Activated CD4-positive, CD25-positive, alpha-beta regulatory T cell treated with anti-CD3 and anti-CD28 coated beads, Interleukin-2, amount 50 U/mL, for 24 hours (primary cell): ENCODE data around the gene PARP11.

Experiments used
- ATAC-seq, 2 donors: fragments of 150-1000 bp; cut with Tn5 transposase; one replicate each; pipeline ENCODE4 v1.10.0; 2021; ENCODE audit warnings: mild to moderate bottlenecking in 1 of 2, moderate library complexity in 1 of 2

PARP11 gene

DNA sequence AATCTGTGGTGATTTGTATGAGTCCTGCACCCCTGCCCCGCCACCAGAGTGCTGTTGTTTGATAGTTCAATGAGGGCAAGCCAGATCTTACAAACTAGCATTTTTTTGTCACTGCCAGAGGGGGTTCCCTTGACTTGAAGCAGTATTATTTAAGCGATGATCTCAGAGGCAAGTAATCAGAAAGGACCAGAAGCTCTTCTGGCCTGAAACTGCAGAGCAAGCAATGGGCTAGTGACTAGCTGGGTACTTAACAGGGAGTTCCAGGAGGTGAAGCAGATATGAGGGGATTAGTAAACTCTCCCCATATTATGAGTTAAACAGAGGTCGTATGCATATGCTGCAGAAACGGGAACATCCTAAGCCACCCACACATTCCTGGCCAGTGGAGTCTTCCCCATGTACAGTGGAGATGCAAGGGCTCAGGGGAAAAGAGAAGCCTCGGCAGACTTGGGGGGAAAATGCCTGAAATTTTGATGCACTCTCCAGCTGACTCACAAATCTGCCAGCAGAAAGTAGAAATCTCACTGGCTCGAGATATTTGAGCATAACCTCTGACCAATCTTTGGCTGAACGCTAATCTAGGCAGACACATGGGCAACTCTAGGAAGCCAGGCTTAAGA is 112.0 kb downstream of the PARP11 start:
- no peak for ATAC-seq

GRCh38 chr12:3759878-3760277 is 113.3 kb downstream of the PARP11 start:
- ATAC-seq, result no peak
